Memory B cell (primary cell): ENCODE results near the gene AREG.

Source experiments
- ATAC-seq: fragments of 150-1000 bp; cut with Tn5 transposase; 2 replicates; pipeline ENCODE4 v1.10.0; 2021; ENCODE audit warnings: low read depth, mild to moderate bottlenecking, moderate library complexity
- DNase-seq, 2 donors: peaks; one replicate each; pipeline ENCODE4 v3.0.0; 2022; ENCODE audit warnings: low spot score in 2 of 2
- H3K27ac Mint-ChIP-seq: one replicate; pipeline ENCODE4 v1.8.0; 2022; ENCODE audit warnings: mild to moderate bottlenecking, moderate library complexity, mixed read lengths
- H3K27me3 Mint-ChIP-seq: one replicate; pipeline ENCODE4 v1.8.0; 2022; ENCODE audit warnings: mixed read lengths
- H3K36me3 Mint-ChIP-seq: one replicate; pipeline ENCODE4 v1.8.0; 2022; ENCODE audit warnings: mild to moderate bottlenecking, mixed read lengths
- H3K4me1 Mint-ChIP-seq: one replicate; pipeline ENCODE4 v1.8.0; 2022; ENCODE audit warnings: mixed read lengths
- H3K4me3 Mint-ChIP-seq: one replicate; pipeline ENCODE4 v1.8.0; 2022; ENCODE audit warnings: mild to moderate bottlenecking, moderate library complexity, mixed read lengths
- H3K9me3 Mint-ChIP-seq: one replicate; pipeline ENCODE4 v1.8.0; 2022; ENCODE audit warnings: mixed read lengths

Gene AREG

GRCh38 chr4:74441744-74442143 lies 3.2 kb upstream of the AREG start:
- Mint-ChIP-seq H3K4me1 (peaks cover 7% of the 10 kb centered on the region), H3K27ac (no peak overlapping the region), H3K36me3 (no peaks in the 10 kb centered on the region), H3K9me3 (no peaks in the 10 kb centered on the region), H3K4me3 (no peak overlapping the region), H3K27me3 (peaks cover 1% of the 10 kb centered on the region)
- no peak for ATAC-seq
- no peak for DNase-seq

GRCh38 chr4:74446193-74446868 lies 1.4 kb downstream of the AREG start:
- no peaks in the 10 kb centered on the region for H3K9me3 Mint-ChIP-seq
- no peak for DNase-seq
- no peak overlapping the region for H3K27ac Mint-ChIP-seq
- H3K27me3 Mint-ChIP-seq: peaks cover 1% of the 10 kb centered on the region
- peaks cover 7% of the 10 kb centered on the region for H3K4me1 Mint-ChIP-seq
- H3K36me3 Mint-ChIP-seq: no peaks in the 10 kb centered on the region
- H3K4me3 Mint-ChIP-seq: no peak overlapping the region
- no peak for ATAC-seq

GRCh38 chr4:74446896-74447295 lies 2.0 kb downstream of the AREG start:
- no peaks in the 10 kb centered on the region for H3K9me3 Mint-ChIP-seq
- no peak overlapping the region for H3K4me3 Mint-ChIP-seq
- ATAC-seq (no peak), DNase-seq (no peak)
- H3K36me3 Mint-ChIP-seq: no peaks in the 10 kb centered on the region
- no peak overlapping the region for H3K27ac Mint-ChIP-seq
- peaks cover 1% of the 10 kb centered on the region for H3K27me3 Mint-ChIP-seq
- H3K4me1 Mint-ChIP-seq: peaks cover 7% of the 10 kb centered on the region

- H3K27ac Mint-ChIP-seq: no peak overlapping the region
- no peaks in the 10 kb centered on the region for H3K9me3 Mint-ChIP-seq
- peaks cover 7% of the 10 kb centered on the region for H3K4me1 Mint-ChIP-seq
- H3K36me3 Mint-ChIP-seq: peaks cover 2% of the 10 kb centered on the region
- no peak overlapping the region for H3K4me3 Mint-ChIP-seq
- ATAC-seq: no peak
- no peak for DNase-seq
- H3K27me3 Mint-ChIP-seq: peaks cover 4% of the 10 kb centered on the region
Measured at GRCh38 chr4:74447636-74448233, 2.8 kb downstream of the AREG start.

- no peaks in the 10 kb centered on the region for H3K9me3 Mint-ChIP-seq
- no peak overlapping the region for H3K27ac Mint-ChIP-seq
- H3K27me3 Mint-ChIP-seq: peaks cover 4% of the 10 kb centered on the region
- no peak overlapping the region for H3K4me3 Mint-ChIP-seq
- H3K4me1 Mint-ChIP-seq: peaks cover 3% of the 10 kb centered on the region
- ATAC-seq: no peak
- DNase-seq: no peak
- H3K36me3 Mint-ChIP-seq: peaks cover 8% of the 10 kb centered on the region
Measured at GRCh38 chr4:74449571-74450297, 4.8 kb downstream of the AREG start.

- Mint-ChIP-seq H3K9me3 (no peaks in the 10 kb centered on the region), H3K4me3 (no peak overlapping the region), H3K27me3 (peaks cover 4% of the 10 kb centered on the region), H3K36me3 (peaks cover 8% of the 10 kb centered on the region), H3K27ac (no peak overlapping the region), H3K4me1 (peaks cover 2% of the 10 kb centered on the region)
- no peak for DNase-seq
- ATAC-seq: no peak
Measured at GRCh38 chr4:74450298-74450683, 5.4 kb downstream of the AREG start.

GRCh38 chr4:74451214-74451661 lies 6.3 kb downstream of the AREG start:
- Mint-ChIP-seq H3K27me3 (peaks cover 4% of the 10 kb centered on the region), H3K9me3 (no peaks in the 10 kb centered on the region), H3K4me1 (no peaks in the 10 kb centered on the region), H3K36me3 (peaks cover 8% of the 10 kb centered on the region), H3K27ac (no peak overlapping the region), H3K4me3 (no peak overlapping the region)
- ATAC-seq (no peak), DNase-seq (no peak)

- H3K9me3 Mint-ChIP-seq: no peaks in the 10 kb centered on the region
- no peak overlapping the region for H3K4me3 Mint-ChIP-seq
- H3K27ac Mint-ChIP-seq: no peak overlapping the region
- no peaks in the 10 kb centered on the region for H3K4me1 Mint-ChIP-seq
- ATAC-seq (no peak), DNase-seq (no peak)
- H3K27me3 Mint-ChIP-seq: peaks cover 5% of the 10 kb centered on the region
- peaks cover 8% of the 10 kb centered on the region for H3K36me3 Mint-ChIP-seq
Measured at GRCh38 chr4:74453037-74453635, 8.2 kb downstream of the AREG start.

- DNase-seq (no peak), ATAC-seq (no peak)
- Mint-ChIP-seq H3K27ac (no peak overlapping the region), H3K36me3 (peaks cover 8% of the 10 kb centered on the region), H3K27me3 (peaks cover 6% of the 10 kb centered on the region), H3K4me3 (no peak overlapping the region), H3K4me1 (no peaks in the 10 kb centered on the region), H3K9me3 (no peaks in the 10 kb centered on the region)
Measured at GRCh38 chr4:74453829-74454742, 9.2 kb downstream of the AREG start.

GRCh38 chr4:74455361-74456055 lies 10.6 kb downstream of the AREG start:
- H3K4me3 Mint-ChIP-seq: no peak overlapping the region
- H3K27me3 Mint-ChIP-seq: peaks cover 12% of the 10 kb centered on the region
- H3K4me1 Mint-ChIP-seq: no peaks in the 10 kb centered on the region
- DNase-seq: no peak
- ATAC-seq: no peak
- no peak overlapping the region for H3K27ac Mint-ChIP-seq
- peaks cover 2% of the 10 kb centered on the region for H3K9me3 Mint-ChIP-seq
- H3K36me3 Mint-ChIP-seq: peaks cover 9% of the 10 kb centered on the region

- no peak for DNase-seq
- H3K4me1 Mint-ChIP-seq: no peaks in the 10 kb centered on the region
- H3K27me3 Mint-ChIP-seq: peaks cover 10% of the 10 kb centered on the region
- peaks cover 2% of the 10 kb centered on the region for H3K9me3 Mint-ChIP-seq
- no peak overlapping the region for H3K27ac Mint-ChIP-seq
- no peak overlapping the region for H3K4me3 Mint-ChIP-seq
- peaks cover 9% of the 10 kb centered on the region for H3K36me3 Mint-ChIP-seq
- no peak for ATAC-seq
Measured at GRCh38 chr4:74456056-74456744, 11.3 kb downstream of the AREG start.

- no peaks in the 10 kb centered on the region for H3K4me1 Mint-ChIP-seq
- peaks cover 9% of the 10 kb centered on the region for H3K36me3 Mint-ChIP-seq
- H3K4me3 Mint-ChIP-seq: no peak overlapping the region
- H3K9me3 Mint-ChIP-seq: peaks cover 2% of the 10 kb centered on the region
- ATAC-seq (no peak), DNase-seq (no peak)
- H3K27me3 Mint-ChIP-seq: peaks cover 10% of the 10 kb centered on the region
- H3K27ac Mint-ChIP-seq: no peak overlapping the region
Measured at GRCh38 chr4:74456849-74457395, 12.0 kb downstream of the AREG start.
